BLaER1 treated with 17β-estradiol and CSF1 and Interleukin-3, amounts not matched to agents 10 nM and 100 nM (cell line): ENCODE data around the gene PMM1.
A peak's percentile ranks its signal among the peaks of the same experiment; 100 is the strongest.

Experiments
- H3K27ac ChIP-seq, 11 experiments: shearing (Covaris generic); formaldehyde crosslinking; 2 replicates each; pipeline ENCODE4 v1.8.1; 2022
- H3K27me3 ChIP-seq, 11 experiments: shearing (Covaris generic); formaldehyde crosslinking; 2 replicates each; pipeline ENCODE4 v1.8.1; 2022
- H3K36me3 ChIP-seq, 11 experiments: shearing (Covaris generic); formaldehyde crosslinking; 2 replicates each; pipeline ENCODE4 v1.8.1; 2022
- H3K4me1 ChIP-seq, 10 experiments: shearing (Covaris generic); formaldehyde crosslinking; 2 replicates each; pipeline ENCODE4 v1.8.1; 2022
- H3K4me2 ChIP-seq, 11 experiments: shearing (Covaris generic); formaldehyde crosslinking; 2 replicates each; pipeline ENCODE4 v1.8.1; 2022
- H3K4me3 ChIP-seq, 10 experiments: shearing (Covaris generic); formaldehyde crosslinking; 2 replicates each; pipeline ENCODE4 v1.8.1; 2022
- H3K9ac ChIP-seq, 11 experiments: shearing (Covaris generic); formaldehyde crosslinking; 2 replicates each; pipeline ENCODE4 v1.8.1; 2022
- H3K9me3 ChIP-seq, 11 experiments: shearing (Covaris generic); formaldehyde crosslinking; replicated peaks in 1 of 11; 2 replicates each; pipeline ENCODE4 v1.8.1; 2022
- H4K20me1 ChIP-seq, 11 experiments: shearing (Covaris generic); formaldehyde crosslinking; 2 replicates each; pipeline ENCODE4 v1.8.1; 2022
- Cebpa-rat ChIP-seq, 11 experiments: shearing (Covaris generic); IDR thresholded peaks; 2 replicates each; pipeline ENCODE4 v1.8.1; 2022

The PMM1 gene

GRCh38 chr22:41621911-41622179 is 32.2 kb upstream of the PMM1 start:
- Histone ChIP-seq H3K4me3 (peak overlapping the region; percentile 75 to 92 (median 86)), H3K27me3 (no peaks in the 10 kb centered on the region), H3K9ac (peak overlapping the region; percentile 87 to 98 (median 94)), H4K20me1 (peaks cover 6 to 92% (median 75%) of the 10 kb centered on the region in 11 experiments; a peak in 20 of 22 replicates), H3K4me1 (peaks cover 22 to 40% (median 33%) of the 10 kb centered on the region in 10 experiments), H3K9me3 (0 out of 22 replicates have a peak, but pooled peaks cover 0 to 4% (median 0%) of the 10 kb centered on the region in 11 experiments), H3K36me3 (peaks cover 42 to 52% (median 49%) of the 10 kb centered on the region in 11 experiments), H3K4me2 (peak overlapping the region; percentile 79 to 98 (median 96)), H3K27ac (peak overlapping the region; percentile 78 to 97 (median 92); a peak in 21 of 22 replicates)
- TF ChIP-seq Cebpa-rat (IDR thresholded peaks at IDR 0.05) = no peak

GRCh38 chr22:41621099-41621910 is 31.7 kb upstream of the PMM1 start, which contains the start of gene XRCC6:
Gene XRCC6 (plus strand): TSS chr22:41621295. CDS start chr22:41622005, 710 bp downstream.
- TF ChIP-seq Cebpa-rat (IDR thresholded peaks at IDR 0.05) = no peak
- no peaks in the 10 kb centered on the region for H3K27me3 ChIP-seq
- H3K27ac ChIP-seq = peak within 1 kb of the TSS; percentile 86 to 97 (median 92)
- H3K9ac ChIP-seq = peak within 1 kb of the TSS; percentile 91 to 98 (median 94)
- H3K4me1 ChIP-seq = peaks cover 22 to 40% (median 33%) of the 10 kb centered on the region in 10 experiments
- peak within 1 kb of the TSS; percentile 93 to 99 (median 97) for H3K4me2 ChIP-seq
- H3K9me3 ChIP-seq = no peaks in the 10 kb centered on the region
- peak within 1 kb of the TSS; percentile 75 to 92 (median 86) for H3K4me3 ChIP-seq
- H4K20me1 ChIP-seq = peaks cover 11 to 92% (median 75%) of the 10 kb centered on the region in 11 experiments; a peak in 20 of 22 replicates
- H3K36me3 ChIP-seq = peaks cover 36 to 46% (median 44%) of the 10 kb centered on the region in 11 experiments

- peaks cover 13 to 92% (median 75%) of the 10 kb centered on the region in 11 experiments; a peak in 20 of 22 replicates for H4K20me1 ChIP-seq
- H3K9ac ChIP-seq = peak within 1 kb of the TSS; percentile 91 to 98 (median 94)
- peak within 1 kb of the TSS; percentile 75 to 92 (median 86) for H3K4me3 ChIP-seq
- peak within 1 kb of the TSS; percentile 86 to 97 (median 92) for H3K27ac ChIP-seq
- peaks cover 22 to 40% (median 33%) of the 10 kb centered on the region in 10 experiments for H3K4me1 ChIP-seq
- H3K4me2 ChIP-seq = peak within 1 kb of the TSS; percentile 93 to 99 (median 97)
- H3K9me3 ChIP-seq = no peaks in the 10 kb centered on the region
- H3K27me3 ChIP-seq = no peaks in the 10 kb centered on the region
- no peak for TF ChIP-seq Cebpa-rat (IDR thresholded peaks at IDR 0.05)
- peaks cover 30 to 40% (median 37%) of the 10 kb centered on the region in 11 experiments for H3K36me3 ChIP-seq
These were observed 31.0 kb upstream of the PMM1 start, which contains the start of gene DESI1 for GRCh38 chr22:41620589-41621098. Gene DESI1 (minus strand): TSS chr22:41621043. CDS start chr22:41620839, 204 bp downstream.

- Histone ChIP-seq H3K9ac (peak overlapping the region; percentile 91 to 98 (median 94)), H3K27ac (peak overlapping the region; percentile 85 to 95 (median 89)), H3K36me3 (peaks cover 24 to 38% (median 32%) of the 10 kb centered on the region in 11 experiments), H3K9me3 (no peaks in the 10 kb centered on the region), H4K20me1 (peaks cover 13 to 92% (median 75%) of the 10 kb centered on the region in 11 experiments; a peak in 20 of 22 replicates), H3K4me1 (peaks cover 22 to 40% (median 33%) of the 10 kb centered on the region in 10 experiments), H3K27me3 (no peaks in the 10 kb centered on the region), H3K4me3 (peak overlapping the region; percentile 75 to 92 (median 86)), H3K4me2 (peak overlapping the region; percentile 86 to 99 (median 94))
- TF ChIP-seq Cebpa-rat (IDR thresholded peaks at IDR 0.05) = no peak
These were observed 30.4 kb upstream of the PMM1 start for GRCh38 chr22:41619979-41620588.

- Histone ChIP-seq H3K4me3 (no peak overlapping the region), H3K4me2 (no peak overlapping the region), H3K9me3 (no peaks in the 10 kb centered on the region), H4K20me1 (peaks cover 33 to 100% (median 99%) of the 10 kb centered on the region in 11 experiments; a peak in 21 of 22 replicates), H3K4me1 (peaks cover 0 to 11% (median 2%) of the 10 kb centered on the region in 10 experiments; a peak in 13 of 20 replicates), H3K27me3 (peaks cover 13 to 29% (median 22%) of the 10 kb centered on the region in 11 experiments), H3K36me3 (peaks cover 7 to 63% (median 24%) of the 10 kb centered on the region in 11 experiments; a peak in 19 of 22 replicates), H3K9ac (no peak overlapping the region), H3K27ac (no peak overlapping the region)
- no peak for TF ChIP-seq Cebpa-rat (IDR thresholded peaks at IDR 0.05)
These were observed 23.8 kb upstream of the PMM1 start for GRCh38 chr22:41613456-41613855.

GRCh38 chr22:41612603-41613306 is 23.1 kb upstream of the PMM1 start:
- Histone ChIP-seq H3K27me3 (peaks cover 20 to 36% (median 30%) of the 10 kb centered on the region in 11 experiments), H3K9ac (no peak overlapping the region), H3K4me2 (no peak overlapping the region), H3K4me1 (peaks cover 0 to 4% (median 0%) of the 10 kb centered on the region in 10 experiments; a peak in 5 of 20 replicates), H3K4me3 (no peak overlapping the region), H4K20me1 (peaks cover 40 to 100% (median 99%) of the 10 kb centered on the region in 11 experiments; a peak in 21 of 22 replicates), H3K36me3 (peaks cover 9 to 70% (median 31%) of the 10 kb centered on the region in 11 experiments; a peak in 20 of 22 replicates), H3K27ac (no peak overlapping the region), H3K9me3 (no peaks in the 10 kb centered on the region)
- no peak for TF ChIP-seq Cebpa-rat (IDR thresholded peaks at IDR 0.05)

- no peaks in the 10 kb centered on the region for H3K9me3 ChIP-seq
- H3K4me2 ChIP-seq = no peak overlapping the region
- H4K20me1 ChIP-seq = peaks cover 48 to 100% (median 100%) of the 10 kb centered on the region in 11 experiments; a peak in 21 of 22 replicates
- no peak overlapping the region for H3K27ac ChIP-seq
- H3K4me3 ChIP-seq = no peak overlapping the region
- peaks cover 55 to 78% (median 66%) of the 10 kb centered on the region in 11 experiments for H3K27me3 ChIP-seq
- no peak for TF ChIP-seq Cebpa-rat (IDR thresholded peaks at IDR 0.05)
- no peak overlapping the region for H3K9ac ChIP-seq
- H3K4me1 ChIP-seq = peaks cover 0 to 11% (median 6%) of the 10 kb centered on the region in 10 experiments; a peak in 8 of 20 replicates
- H3K36me3 ChIP-seq = peaks cover 36 to 99% (median 66%) of the 10 kb centered on the region in 11 experiments
These were observed 18.7 kb upstream of the PMM1 start for GRCh38 chr22:41608386-41608785.

GRCh38 chr22:41603873-41604332 is 14.3 kb upstream of the PMM1 start:
- Histone ChIP-seq H3K4me2 (peak overlapping the region in 5 of 11 experiments; percentile 5 to 19 (median 14); a peak in 3 of 22 replicates), H3K4me1 (peaks cover 0 to 17% (median 6%) of the 10 kb centered on the region in 10 experiments; a peak in 8 of 20 replicates), H3K9ac (peak overlapping the region in 1 of 11 experiments; percentile 2; a peak in 1 of 22 replicates), H3K9me3 (no peaks in the 10 kb centered on the region), H3K36me3 (peaks cover 71 to 98% (median 78%) of the 10 kb centered on the region in 11 experiments), H3K27ac (no peak overlapping the region), H3K27me3 (peaks cover 70 to 99% (median 92%) of the 10 kb centered on the region in 11 experiments), H3K4me3 (no peak overlapping the region), H4K20me1 (peaks cover 34 to 99% (median 96%) of the 10 kb centered on the region in 11 experiments; a peak in 21 of 22 replicates)
- TF ChIP-seq Cebpa-rat (IDR thresholded peaks at IDR 0.05) = no peak
